K562 (cell line): ENCODE data around the gene LSM4. TPM values are rescaled to one million over a fixed set of nuclear protein-coding genes. Genes with fewer than 3 reads are reported as not detected.

ENCODE experiments used
- ATF7 ChIP-seq: fragments of 450-650 bp; IDR thresholded peaks from 2 replicates; pipeline ENCODE4 v1.7.1; 2014; ENCODE audit warnings: mild to moderate bottlenecking, moderate library complexity
- C11orf30 ChIP-seq: fragments of 450-650 bp; IDR thresholded peaks from 2 replicates; pipeline ENCODE4 v1.6.1; 2016; ENCODE audit warnings: low read depth, mild to moderate bottlenecking
- CBX2 ChIP-seq: fragments of 200-600 bp; sonication (generic); IDR thresholded peaks from one replicate; pipeline ENCODE4 v1.6.1; 2012; ENCODE audit warnings: mild to moderate bottlenecking, low read length, inconsistent platforms; ENCODE audit not compliant: insufficient read depth, poor library complexity, severe bottlenecking
- MTF1 ChIP-seq: fragments of 250-450 bp; sonication (Bioruptor Pico); IDR thresholded peaks from 2 replicates; pipeline ENCODE4 v1.9.0; 2021; ENCODE audit warnings: moderate library complexity, mild to moderate bottlenecking, inconsistent platforms, borderline replicate concordance
- NFRKB ChIP-seq: fragments of 450-650 bp; IDR thresholded peaks from 2 replicates; pipeline ENCODE4 v1.6.1; 2016; ENCODE audit warnings: low read depth
- SMARCA4 ChIP-seq: fragments of 450-650 bp; IDR thresholded peaks from 2 replicates; pipeline ENCODE4 v1.6.1; 2016
- SMC3 ChIP-seq: conservative IDR thresholded peaks from 2 replicates; pipeline ENCODE4 v1.6.1; 2011; ENCODE audit warnings: low read depth, low read length, improper control_type of control experiment; ENCODE audit not compliant: insufficient read depth
- SP1 ChIP-seq: sonication (generic); formaldehyde crosslinking; IDR thresholded peaks from 2 replicates; pipeline ENCODE4 v1.8.1; 2022; ENCODE audit warnings: mild to moderate bottlenecking, missing genetic modification reagents
- SREBF1 ChIP-seq: fragments of 150-350 bp; IDR thresholded peaks from 2 replicates; pipeline ENCODE4 v1.6.1; 2014; ENCODE audit warnings: antibody characterized with exemption, low read depth, low read length, borderline replicate concordance
- SRF ChIP-seq, 2 experiments: fragments of 250-450, 450-650 bp in 1 of 2; sonication (Bioruptor Pico) in 1 of 2; sonication (generic) in 1 of 2; formaldehyde crosslinking; IDR thresholded peaks; 2 replicates each; pipeline versions ENCODE4 v1.5.0 to v1.5.1; 2020 to 2022; ENCODE audit warnings: mild to moderate bottlenecking in 1 of 2, missing genetic modification reagents in 1 of 2
- ZNF740 ChIP-seq, 3 experiments: fragments of 200-800 bp in 1 of 3; sonication (Bioruptor generic) in 1 of 3; sonication (generic) in 1 of 3; formaldehyde crosslinking in 1 of 3; IDR thresholded peaks; 2 replicates each; pipeline versions ENCODE4 v1.6.1 to v1.8.0; 2016 to 2022; ENCODE audit warnings: mild to moderate bottlenecking in 2 of 3, missing compliant biosample characterization in 2 of 3, missing genetic modification characterization in 2 of 3, missing genetic modification reagents in 1 of 3
- ZNF77 ChIP-seq: fragments of 250-450 bp; sonication (Bioruptor Pico); IDR thresholded peaks from 2 replicates; pipeline ENCODE4 v1.5.0; 2020
- polyA plus RNA-seq, 8 experiments: library from polyadenylated mRNA; depleted of rRNA in 4 of 8; stranded (reverse) in 5 of 8; unstranded in 3 of 8; fragments of >200 nt; fragmentation: Nextera tagmentation in 2 of 8; fragmentation: Illumina TruSeq in 1 of 8; extraction: Ambion mirVana in 2 of 8; extraction: Trizol in 1 of 8; gene quantifications; 2 replicates each; pipeline versions ENCODE4 v1.2.1 to v1.2.3, GENCODE V29; 2011 to 2014; ENCODE audit warnings: inconsistent platforms in 1 of 8, missing spikeins in 1 of 8
- total RNA-seq, 7 experiments: library from RNA; depleted of rRNA in 6 of 7; stranded (reverse); fragments of >200 nt in 6 of 7; fragmentation: Illumina TruSeq in 2 of 7; extraction: Trizol in 2 of 7; gene quantifications; 2 replicates each; pipeline versions ENCODE4 v1.2.1 to v1.2.3, GENCODE V29; 2011 to 2021; ENCODE audit warnings: low replicate concordance in 1 of 7
- TF ChIP-seq, protein P1 (sequence below): fragments of 250-450 bp; sonication (Bioruptor Pico); IDR thresholded peaks from 2 replicates; pipeline ENCODE4 v1.5.0; 2020; ENCODE audit warnings: mild to moderate bottlenecking
- TF ChIP-seq, protein P2 (sequence below), 2 experiments: fragments of 450-650 bp; formaldehyde crosslinking in 1 of 2; IDR thresholded peaks; 2 replicates each; pipeline versions ENCODE4 v1.4.0 to v1.6.1; 2014 to 2020; ENCODE audit warnings: mild to moderate bottlenecking in 2 of 2, borderline replicate concordance in 1 of 2, low read depth in 1 of 2

LSM4 gene
- total and polyA plus RNA-seq, 9 of the 15 experiments (the other 6 are each of a cell fraction or from before 2014, with no cell fraction given), result 11.9 to 763 (median 202) TPM

- TF ChIP-seq CBX2 (no peak), C11orf30 (no peak), SREBF1 (no peak), SMARCA4 (peak; percentile 37; the same call in 1 of the 2 replicates), SP1 (CRISPR knock-in tag) (peak; percentile 73), MTF1 (CRISPR knock-in tag) (no peak), NFRKB (peak; percentile 94), SRF (CRISPR knock-in tag; IDR thresholded peaks at IDR 0.05) (no peak), SMC3 (0 out of 2 replicates have a peak, but pooled peaks have one; percentile 8), ZNF740 (CRISPR knock-in tag; IDR thresholded peaks at IDR 0.05) (no peak), ZNF740 (tag; IDR thresholded peaks at IDR 0.05) (no peak), ZNF77 (CRISPR knock-in tag) (no peak), ATF7 (0 out of 2 replicates have a peak, but pooled peaks have one; percentile 10)
- TF ChIP-seq, protein P1, sequence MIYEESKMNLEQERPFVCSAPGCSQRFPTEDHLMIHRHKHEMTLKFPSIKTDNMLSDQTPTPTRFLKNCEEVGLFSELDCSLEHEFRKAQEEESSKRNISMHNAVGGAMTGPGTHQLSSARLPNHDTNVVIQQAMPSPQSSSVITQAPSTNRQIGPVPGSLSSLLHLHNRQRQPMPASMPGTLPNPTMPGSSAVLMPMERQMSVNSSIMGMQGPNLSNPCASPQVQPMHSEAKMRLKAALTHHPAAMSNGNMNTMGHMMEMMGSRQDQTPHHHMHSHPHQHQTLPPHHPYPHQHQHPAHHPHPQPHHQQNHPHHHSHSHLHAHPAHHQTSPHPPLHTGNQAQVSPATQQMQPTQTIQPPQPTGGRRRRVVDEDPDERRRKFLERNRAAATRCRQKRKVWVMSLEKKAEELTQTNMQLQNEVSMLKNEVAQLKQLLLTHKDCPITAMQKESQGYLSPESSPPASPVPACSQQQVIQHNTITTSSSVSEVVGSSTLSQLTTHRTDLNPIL (CRISPR knock-in tag), result no peak
- TF ChIP-seq, protein P2, sequence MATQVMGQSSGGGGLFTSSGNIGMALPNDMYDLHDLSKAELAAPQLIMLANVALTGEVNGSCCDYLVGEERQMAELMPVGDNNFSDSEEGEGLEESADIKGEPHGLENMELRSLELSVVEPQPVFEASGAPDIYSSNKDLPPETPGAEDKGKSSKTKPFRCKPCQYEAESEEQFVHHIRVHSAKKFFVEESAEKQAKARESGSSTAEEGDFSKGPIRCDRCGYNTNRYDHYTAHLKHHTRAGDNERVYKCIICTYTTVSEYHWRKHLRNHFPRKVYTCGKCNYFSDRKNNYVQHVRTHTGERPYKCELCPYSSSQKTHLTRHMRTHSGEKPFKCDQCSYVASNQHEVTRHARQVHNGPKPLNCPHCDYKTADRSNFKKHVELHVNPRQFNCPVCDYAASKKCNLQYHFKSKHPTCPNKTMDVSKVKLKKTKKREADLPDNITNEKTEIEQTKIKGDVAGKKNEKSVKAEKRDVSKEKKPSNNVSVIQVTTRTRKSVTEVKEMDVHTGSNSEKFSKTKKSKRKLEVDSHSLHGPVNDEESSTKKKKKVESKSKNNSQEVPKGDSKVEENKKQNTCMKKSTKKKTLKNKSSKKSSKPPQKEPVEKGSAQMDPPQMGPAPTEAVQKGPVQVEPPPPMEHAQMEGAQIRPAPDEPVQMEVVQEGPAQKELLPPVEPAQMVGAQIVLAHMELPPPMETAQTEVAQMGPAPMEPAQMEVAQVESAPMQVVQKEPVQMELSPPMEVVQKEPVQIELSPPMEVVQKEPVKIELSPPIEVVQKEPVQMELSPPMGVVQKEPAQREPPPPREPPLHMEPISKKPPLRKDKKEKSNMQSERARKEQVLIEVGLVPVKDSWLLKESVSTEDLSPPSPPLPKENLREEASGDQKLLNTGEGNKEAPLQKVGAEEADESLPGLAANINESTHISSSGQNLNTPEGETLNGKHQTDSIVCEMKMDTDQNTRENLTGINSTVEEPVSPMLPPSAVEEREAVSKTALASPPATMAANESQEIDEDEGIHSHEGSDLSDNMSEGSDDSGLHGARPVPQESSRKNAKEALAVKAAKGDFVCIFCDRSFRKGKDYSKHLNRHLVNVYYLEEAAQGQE (IDR thresholded peaks at IDR 0.05; ENCODE audit: borderline replicate concordance), result no peak
- TF ChIP-seq, protein P2 (CRISPR knock-in tag; IDR thresholded peaks at IDR 0.05; ENCODE audit: low read depth), result no peak
Measured at GRCh38 chr19:18282021-18282787, 40.7 kb downstream of the LSM4 start (continued).
